Fibroblast of villous mesenchyme (primary cell): Measurements from ENCODE around the gene TRPV2. TPM values are rescaled to one million over a fixed set of nuclear protein-coding genes. Genes with fewer than 3 reads are reported as not detected.

Experiments
- DNase-seq: peaks from one replicate; pipeline ENCODE4 v3.0.0-alpha.2; 2010; ENCODE audit warnings: low read depth
- H3K4me3 ChIP-seq: 2 replicates; pipeline ENCODE4 v1.5.1; 2011; ENCODE audit warnings: low read depth, mild to moderate bottlenecking, low read length
- CTCF ChIP-seq: IDR thresholded peaks from 2 replicates; pipeline ENCODE4 v1.5.1; 2012; ENCODE audit warnings: low read depth, mild to moderate bottlenecking, low read length; ENCODE audit not compliant: insufficient read depth
- total RNA-seq: library from RNA; depleted of rRNA; stranded (reverse); fragments of >200 nt; gene quantifications from 2 replicates; pipeline ENCODE4 v1.2.3, GENCODE V29; 2012

The TRPV2 gene
- total RNA-seq, 1 donor = 53.5 TPM

- TF ChIP-seq CTCF = no peak
- no peak overlapping the region for H3K4me3 ChIP-seq
- DNase-seq = no peak
These were observed 2.0 kb downstream of the TRPV2 start for GRCh38 chr17:16417399-16417798.

- peak; percentile 48 for DNase-seq
- no peak for TF ChIP-seq CTCF
- H3K4me3 ChIP-seq = no peak overlapping the region
These were observed 2.7 kb downstream of the TRPV2 start for GRCh38 chr17:16417896-16418684.

GRCh38 chr17:16418685-16419068, 3.3 kb downstream of the TRPV2 start:
- DNase-seq = no peak
- no peak overlapping the region for H3K4me3 ChIP-seq
- TF ChIP-seq CTCF = no peak

- peak; percentile 95 for DNase-seq
- no peak overlapping the region for H3K4me3 ChIP-seq
- no peak for TF ChIP-seq CTCF
These were observed 3.9 kb downstream of the TRPV2 start for GRCh38 chr17:16419074-16419928.

GRCh38 chr17:16419929-16420271, 4.5 kb downstream of the TRPV2 start:
- DNase-seq = peak; percentile 84
- no peak for TF ChIP-seq CTCF
- H3K4me3 ChIP-seq = peak overlapping the region; percentile 25

- TF ChIP-seq CTCF = no peak
- DNase-seq = no peak
These were observed 7.0 kb downstream of the TRPV2 start for GRCh38 chr17:16422416-16422815.

More at GRCh38 chr17:16422416-16422815, 7.0 kb downstream of the TRPV2 start:
- H3K4me3 ChIP-seq = no peak overlapping the region
